ENCODE data around the gene ADAMTS17. TPM values are rescaled to one million over a fixed set of nuclear protein-coding genes. Genes with fewer than 3 reads are reported as not detected.

Gene ADAMTS17
- total RNA-seq, 1 experiment from 2014 or later = 1.6 TPM

- ATAC-seq (no peak), DNase-seq (ENCODE audit: low read depth, low spot score) (no peak)
- H3K4me1 ChIP-seq (ENCODE audit: control insufficient read depth, insufficient read depth, low read length) = peaks cover 18% of the 10 kb centered on the region
- H3K27me3 ChIP-seq (ENCODE audit: control insufficient read depth, insufficient read depth, low read length) = no peaks in the 10 kb centered on the region
- no peaks in the 10 kb centered on the region for H3K36me3 ChIP-seq (ENCODE audit: control insufficient read depth, insufficient read depth, low read length)
- no peak overlapping the region for H3K4me3 ChIP-seq (ENCODE audit: low read depth in 2 of 2, low read length in 2 of 2)
- POLR2A ChIA-PET = no interaction called here
- no peak overlapping the region for H3K27ac ChIP-seq (ENCODE audit: low read length)
- no peak for TF ChIP-seq TCF7L2 (IDR thresholded peaks at IDR 0.05; ENCODE audit: low read depth, low read length)
- in situ Hi-C loops (cut with HindIII; ENCODE audit: low pct_unique_long_range_greater_than_20kb, low sequenced_read_pairs) (no loop called here), intact Hi-C loops (cut with micrococcal nuclease; ENCODE audit: unreplicated experiment) (no loop called here)
- no peaks in the 10 kb centered on the region for H3K9me3 ChIP-seq (ENCODE audit: control insufficient read depth, insufficient read depth, low read depth, low read length)
- CTCF ChIA-PET = no interaction called here
- BruUV-seq (replicated peaks) = no TSS peak
These were observed 300.5 kb downstream of the ADAMTS17 start for GRCh38 chr15:100041127-100041828.

- peaks cover 18% of the 10 kb centered on the region for H3K4me1 ChIP-seq (ENCODE audit: control insufficient read depth, insufficient read depth, low read length)
- no peaks in the 10 kb centered on the region for H3K36me3 ChIP-seq (ENCODE audit: control insufficient read depth, insufficient read depth, low read length)
- H3K9me3 ChIP-seq (ENCODE audit: control insufficient read depth, insufficient read depth, low read depth, low read length) = no peaks in the 10 kb centered on the region
- no peak overlapping the region for H3K4me3 ChIP-seq (ENCODE audit: low read depth in 2 of 2, low read length in 2 of 2)
- DNase-seq (ENCODE audit: low read depth, low spot score) (no peak), ATAC-seq (no peak)
- intact Hi-C loops (cut with micrococcal nuclease; ENCODE audit: unreplicated experiment) (no loop called here), in situ Hi-C loops (cut with HindIII; ENCODE audit: low pct_unique_long_range_greater_than_20kb, low sequenced_read_pairs) (no loop called here)
- CTCF ChIA-PET = no interaction called here
- BruUV-seq (replicated peaks) = no TSS peak
- POLR2A ChIA-PET = no interaction called here
- no peak overlapping the region for H3K27ac ChIP-seq (ENCODE audit: low read length)
- H3K27me3 ChIP-seq (ENCODE audit: control insufficient read depth, insufficient read depth, low read length) = no peaks in the 10 kb centered on the region
- no peak for TF ChIP-seq REST (IDR thresholded peaks at IDR 0.05; ENCODE audit: insufficient read depth in 1 of 2, low read depth in 2 of 2, low read length in 1 of 2)
- TF ChIP-seq POLR2AphosphoS5 (IDR thresholded peaks at IDR 0.05; ENCODE audit: low read depth, low read length) = no peak
- no peak for TF ChIP-seq TCF7L2 (IDR thresholded peaks at IDR 0.05; ENCODE audit: low read depth, low read length)
- no peak for TF ChIP-seq SIN3A (IDR thresholded peaks at IDR 0.05; ENCODE audit: borderline replicate concordance, insufficient read depth, low read depth, low read length)
- no peak for TF ChIP-seq CTCF (IDR thresholded peaks at IDR 0.05)
These were observed 301.8 kb downstream of the ADAMTS17 start for GRCh38 chr15:100039994-100040393.

- DNase-seq (ENCODE audit: low read depth, low spot score) = no peak
- ATAC-seq = no peak
- Histone ChIP-seq H3K4me1 (ENCODE audit: control insufficient read depth, insufficient read depth, low read length) (peaks cover 14% of the 10 kb centered on the region), H3K36me3 (ENCODE audit: control insufficient read depth, insufficient read depth, low read length) (no peaks in the 10 kb centered on the region), H3K27ac (ENCODE audit: low read length) (no peak overlapping the region), H3K9me3 (ENCODE audit: control insufficient read depth, insufficient read depth, low read depth, low read length) (no peaks in the 10 kb centered on the region), H3K27me3 (ENCODE audit: control insufficient read depth, insufficient read depth, low read length) (no peaks in the 10 kb centered on the region), H3K4me3 (ENCODE audit: low read depth in 2 of 2, low read length in 2 of 2) (no peak overlapping the region)
- ChIA-PET CTCF (no interaction called here), POLR2A (no interaction called here)
- no TSS peak for BruUV-seq (replicated peaks)
- in situ Hi-C loops (cut with HindIII; ENCODE audit: low pct_unique_long_range_greater_than_20kb, low sequenced_read_pairs) (no loop called here), intact Hi-C loops (cut with micrococcal nuclease; ENCODE audit: unreplicated experiment) (no loop called here)
- no peak for TF ChIP-seq REST (IDR thresholded peaks at IDR 0.05; ENCODE audit: insufficient read depth in 1 of 2, low read depth in 2 of 2, low read length in 1 of 2)
- TF ChIP-seq TCF7L2 (IDR thresholded peaks at IDR 0.05; ENCODE audit: low read depth, low read length) = no peak
- TF ChIP-seq SIN3A (IDR thresholded peaks at IDR 0.05; ENCODE audit: borderline replicate concordance, insufficient read depth, low read depth, low read length) = no peak
These were observed 303.0 kb downstream of the ADAMTS17 start for GRCh38 chr15:100038736-100039135.
